ENCODE data around the gene NAALADL2.

The NAALADL2 gene

GRCh38 chr3:175493301-175493700 lies 634.2 kb downstream of the NAALADL2 start:
- Histone ChIP-seq H3K27me3 (ENCODE audit: low read depth, low read length) (no peaks in the 10 kb centered on the region), H3K9ac (ENCODE audit: low read length) (no peak overlapping the region), H4K20me1 (ENCODE audit: insufficient read depth, low read length) (no peaks in the 10 kb centered on the region), H3K4me2 (ENCODE audit: low read length) (no peak overlapping the region), H3K4me1 (ENCODE audit: low read length) (peaks cover 48% of the 10 kb centered on the region), H3K4me3 (ENCODE audit: low read length) (no peak overlapping the region), H2AFZ (ENCODE audit: low read depth, low read length) (no peak overlapping the region), H3K9me3 (ENCODE audit: insufficient read depth, low read length) (no peaks in the 10 kb centered on the region), H3K27ac (ENCODE audit: low read length) (no peak overlapping the region), H3K79me2 (ENCODE audit: low read length) (no peaks in the 10 kb centered on the region), H3K36me3 (replicated peaks; ENCODE audit: low read depth, low read length) (no peaks in the 10 kb centered on the region)
- TF ChIP-seq EZH2phosphoT487 (IDR thresholded peaks at IDR 0.05; ENCODE audit: low read depth): no peak
- no peak for TF ChIP-seq CTCF (IDR thresholded peaks at IDR 0.05; ENCODE audit: low read depth, low read length)

GRCh38 chr3:175495331-175495730 lies 636.2 kb downstream of the NAALADL2 start:
- Histone ChIP-seq H3K79me2 (ENCODE audit: low read length) (no peaks in the 10 kb centered on the region), H3K4me1 (ENCODE audit: low read length) (peaks cover 44% of the 10 kb centered on the region), H3K9ac (ENCODE audit: low read length) (no peak overlapping the region), H3K27ac (ENCODE audit: low read length) (peak overlapping the region; percentile 69), H3K4me3 (ENCODE audit: low read length) (0 out of 2 replicates have a peak overlapping the region, but pooled peaks have one; percentile 10), H2AFZ (ENCODE audit: low read depth, low read length) (peak overlapping the region; percentile 14; the same call in 1 of the 2 replicates), H3K9me3 (ENCODE audit: insufficient read depth, low read length) (no peaks in the 10 kb centered on the region), H3K4me2 (ENCODE audit: low read length) (peak overlapping the region; percentile 43), H3K27me3 (ENCODE audit: low read depth, low read length) (no peaks in the 10 kb centered on the region), H4K20me1 (ENCODE audit: insufficient read depth, low read length) (no peaks in the 10 kb centered on the region), H3K36me3 (replicated peaks; ENCODE audit: low read depth, low read length) (no peaks in the 10 kb centered on the region)
- no peak for TF ChIP-seq EZH2phosphoT487 (IDR thresholded peaks at IDR 0.05; ENCODE audit: low read depth)
- no peak for TF ChIP-seq CTCF (IDR thresholded peaks at IDR 0.05; ENCODE audit: low read depth, low read length)

DNA sequence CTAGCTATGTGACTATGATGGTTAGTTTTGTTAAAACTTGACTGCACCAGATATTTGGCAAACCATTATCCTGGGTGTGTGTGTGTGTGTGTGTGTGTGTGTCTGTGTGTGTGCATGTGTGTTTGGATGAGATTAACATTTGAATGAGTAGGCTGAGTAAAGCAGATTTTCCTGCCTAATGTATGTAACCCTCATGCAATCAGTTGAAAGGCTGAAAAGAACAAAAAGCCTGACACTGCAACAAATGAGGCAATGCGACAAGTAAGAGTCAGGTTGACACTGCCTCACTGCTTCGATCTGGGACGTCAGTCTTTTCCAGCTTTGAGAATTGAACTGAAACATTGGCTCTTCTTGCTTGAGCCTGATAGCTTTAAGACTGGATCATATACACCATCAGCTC lies 643.0 kb downstream of the NAALADL2 start:
- Histone ChIP-seq H3K36me3 (replicated peaks; ENCODE audit: low read depth, low read length) (peaks cover 3% of the 10 kb centered on the region), H3K79me2 (ENCODE audit: low read length) (no peaks in the 10 kb centered on the region), H3K4me1 (ENCODE audit: low read length) (peaks cover 22% of the 10 kb centered on the region), H3K27ac (ENCODE audit: low read length) (no peak overlapping the region), H3K9ac (ENCODE audit: low read length) (no peak overlapping the region), H3K9me3 (ENCODE audit: insufficient read depth, low read length) (no peaks in the 10 kb centered on the region; the same call in 1 of the 2 replicates), H3K4me2 (ENCODE audit: low read length) (no peak overlapping the region), H4K20me1 (ENCODE audit: insufficient read depth, low read length) (no peaks in the 10 kb centered on the region), H2AFZ (ENCODE audit: low read depth, low read length) (no peak overlapping the region), H3K27me3 (ENCODE audit: low read depth, low read length) (no peaks in the 10 kb centered on the region), H3K4me3 (ENCODE audit: low read length) (no peak overlapping the region)
- TF ChIP-seq EZH2phosphoT487 (IDR thresholded peaks at IDR 0.05; ENCODE audit: low read depth) (no peak), CTCF (IDR thresholded peaks at IDR 0.05; ENCODE audit: low read depth, low read length) (no peak)

DNA sequence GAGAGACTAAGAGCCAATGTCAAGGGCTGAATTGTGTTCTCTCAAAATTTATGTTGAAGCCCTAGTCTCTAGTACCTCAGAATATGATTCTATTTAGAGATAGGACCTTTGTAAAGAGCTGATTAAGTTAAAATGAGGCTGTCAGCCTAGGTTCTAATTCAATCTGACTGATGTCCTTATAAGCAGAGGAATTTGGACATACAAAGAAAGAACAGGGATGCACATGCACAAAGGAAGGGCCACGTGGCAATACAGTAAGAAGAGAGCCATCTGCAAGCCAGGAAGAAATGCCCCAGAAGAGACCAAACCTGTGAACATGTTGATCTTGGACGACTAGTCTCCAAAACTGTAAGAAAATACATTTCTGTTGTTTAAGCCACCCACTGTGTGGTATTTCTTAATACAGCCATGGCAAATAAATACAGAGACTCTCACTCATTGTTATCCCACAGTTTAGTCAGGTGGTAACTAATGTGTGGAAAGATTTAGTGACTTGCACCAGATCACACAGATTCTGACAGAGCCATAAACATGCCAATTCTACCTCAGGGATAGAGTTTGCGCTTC lies 652.2 kb downstream of the NAALADL2 start:
- Histone ChIP-seq H3K79me2 (ENCODE audit: low read length) (no peaks in the 10 kb centered on the region), H3K27me3 (ENCODE audit: low read depth, low read length) (no peaks in the 10 kb centered on the region), H3K36me3 (replicated peaks; ENCODE audit: low read depth, low read length) (no peaks in the 10 kb centered on the region), H2AFZ (ENCODE audit: low read depth, low read length) (no peak overlapping the region), H3K4me2 (ENCODE audit: low read length) (no peak overlapping the region), H3K9ac (ENCODE audit: low read length) (no peak overlapping the region), H3K9me3 (ENCODE audit: insufficient read depth, low read length) (no peaks in the 10 kb centered on the region), H3K27ac (ENCODE audit: low read length) (no peak overlapping the region), H4K20me1 (ENCODE audit: insufficient read depth, low read length) (no peaks in the 10 kb centered on the region), H3K4me3 (ENCODE audit: low read length) (no peak overlapping the region), H3K4me1 (ENCODE audit: low read length) (no peaks in the 10 kb centered on the region)
- TF ChIP-seq EZH2phosphoT487 (IDR thresholded peaks at IDR 0.05; ENCODE audit: low read depth) (no peak), CTCF (IDR thresholded peaks at IDR 0.05; ENCODE audit: low read depth, low read length) (no peak)

Measured in OCI-LY3 (cell line).